ENCODE results near the gene USF3.

Gene USF3

GRCh38 chr3:113623324-113623723 lies 73.1 kb downstream of the USF3 start:
- H3K9ac ChIP-seq, result no peak overlapping the region
- H3K27ac ChIP-seq, result no peak overlapping the region
- H3K27me3 ChIP-seq (ENCODE audit: control insufficient read depth, insufficient read depth, low read length), result no peaks in the 10 kb centered on the region
- TF ChIP-seq CTCF (IDR thresholded peaks at IDR 0.05), result no peak
- H3K36me3 ChIP-seq (ENCODE audit: control insufficient read depth, insufficient read depth, low read length), result no peaks in the 10 kb centered on the region
- H3K4me3 ChIP-seq (ENCODE audit: low read depth, low read length), result no peak overlapping the region
- no peak overlapping the region for H2AFZ ChIP-seq
- no peaks in the 10 kb centered on the region for H3K4me1 ChIP-seq
- H3K4me2 ChIP-seq (ENCODE audit: low read length), result no peak overlapping the region
- H3K79me2 ChIP-seq, result no peaks in the 10 kb centered on the region
- no peaks in the 10 kb centered on the region for H3K9me3 ChIP-seq (ENCODE audit: control insufficient read depth, low read length)

GRCh38 chr3:113620091-113620490 lies 76.4 kb downstream of the USF3 start:
- Histone ChIP-seq H3K79me2 (no peaks in the 10 kb centered on the region), H3K36me3 (ENCODE audit: control insufficient read depth, insufficient read depth, low read length) (no peaks in the 10 kb centered on the region)

DNA sequence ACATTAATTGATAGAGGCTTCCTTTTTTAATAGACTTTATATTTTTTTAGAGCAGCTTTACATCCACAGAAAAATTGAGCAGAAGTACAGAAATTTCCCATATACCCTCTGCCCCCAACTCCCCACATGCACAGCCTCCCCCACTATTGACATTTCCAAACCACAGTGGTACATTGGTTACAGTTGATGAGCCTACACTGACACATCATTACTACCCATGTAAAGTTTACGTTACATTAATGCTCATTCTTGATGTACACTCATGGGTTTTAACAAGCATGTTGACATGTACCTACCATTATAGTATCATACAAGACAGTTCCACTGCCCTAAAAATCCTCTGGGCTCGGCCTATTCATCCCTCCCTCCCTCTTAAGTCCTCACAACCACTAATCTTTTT lies 78.7 kb downstream of the USF3 start:
- H3K27me3 ChIP-seq (ENCODE audit: control insufficient read depth, insufficient read depth, low read length), result no peaks in the 10 kb centered on the region
- no peak overlapping the region for H3K9ac ChIP-seq
- H3K4me1 ChIP-seq, result no peaks in the 10 kb centered on the region

More at GRCh38 chr3:113620091-113620490, 76.4 kb downstream of the USF3 start:
- TF ChIP-seq CTCF (IDR thresholded peaks at IDR 0.05), result no peak
- H3K9ac ChIP-seq, result no peak overlapping the region
- H2AFZ ChIP-seq, result no peak overlapping the region
- H3K27me3 ChIP-seq (ENCODE audit: control insufficient read depth, insufficient read depth, low read length), result no peaks in the 10 kb centered on the region
- no peaks in the 10 kb centered on the region for H3K4me1 ChIP-seq
- H3K9me3 ChIP-seq (ENCODE audit: control insufficient read depth, low read length), result no peaks in the 10 kb centered on the region
- no peak overlapping the region for H3K4me2 ChIP-seq (ENCODE audit: low read length)
- H3K27ac ChIP-seq, result no peak overlapping the region
- H3K4me3 ChIP-seq (ENCODE audit: low read depth, low read length), result no peak overlapping the region

DNA sequence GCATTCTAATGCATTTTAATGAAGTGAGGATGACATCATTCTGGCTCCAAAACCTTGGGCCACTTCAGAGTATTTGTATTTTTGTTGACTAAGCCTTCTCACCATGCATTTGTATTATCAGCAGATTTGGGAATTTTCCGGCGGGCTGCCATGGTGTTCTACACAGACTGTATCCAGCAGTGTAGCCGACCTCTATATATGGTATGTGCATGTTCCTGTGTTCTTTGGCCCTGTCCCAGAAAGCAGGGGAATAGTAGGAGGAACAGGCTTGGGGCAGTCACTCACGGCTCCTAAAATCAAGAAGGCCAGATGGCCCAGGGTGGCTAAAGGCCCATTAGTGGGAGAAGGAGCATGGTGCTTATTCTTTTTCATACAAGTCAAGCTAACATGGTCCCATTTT lies 80.5 kb downstream of the USF3 start:
- no peak for TF ChIP-seq CTCF (IDR thresholded peaks at IDR 0.05)
- no peak overlapping the region for H3K4me3 ChIP-seq (ENCODE audit: low read depth, low read length)
- H3K36me3 ChIP-seq (ENCODE audit: control insufficient read depth, insufficient read depth, low read length), result no peaks in the 10 kb centered on the region
- no peaks in the 10 kb centered on the region for H3K79me2 ChIP-seq
- H3K9me3 ChIP-seq (ENCODE audit: control insufficient read depth, low read length), result no peaks in the 10 kb centered on the region
- H3K4me2 ChIP-seq (ENCODE audit: low read length), result no peak overlapping the region
- H3K27ac ChIP-seq, result no peak overlapping the region
- no peaks in the 10 kb centered on the region for H3K4me1 ChIP-seq
- no peak overlapping the region for H3K9ac ChIP-seq
- H2AFZ ChIP-seq, result no peak overlapping the region
- H3K27me3 ChIP-seq (ENCODE audit: control insufficient read depth, insufficient read depth, low read length), result no peaks in the 10 kb centered on the region

More for the DNA sequence above, 78.7 kb downstream of the USF3 start:
- TF ChIP-seq CTCF (IDR thresholded peaks at IDR 0.05), result no peak
- Histone ChIP-seq H3K36me3 (ENCODE audit: control insufficient read depth, insufficient read depth, low read length) (no peaks in the 10 kb centered on the region), H2AFZ (no peak overlapping the region), H3K4me2 (ENCODE audit: low read length) (no peak overlapping the region), H3K9me3 (ENCODE audit: control insufficient read depth, low read length) (no peaks in the 10 kb centered on the region), H3K27ac (no peak overlapping the region), H3K4me3 (ENCODE audit: low read depth, low read length) (no peak overlapping the region), H3K79me2 (no peaks in the 10 kb centered on the region)

DNA sequence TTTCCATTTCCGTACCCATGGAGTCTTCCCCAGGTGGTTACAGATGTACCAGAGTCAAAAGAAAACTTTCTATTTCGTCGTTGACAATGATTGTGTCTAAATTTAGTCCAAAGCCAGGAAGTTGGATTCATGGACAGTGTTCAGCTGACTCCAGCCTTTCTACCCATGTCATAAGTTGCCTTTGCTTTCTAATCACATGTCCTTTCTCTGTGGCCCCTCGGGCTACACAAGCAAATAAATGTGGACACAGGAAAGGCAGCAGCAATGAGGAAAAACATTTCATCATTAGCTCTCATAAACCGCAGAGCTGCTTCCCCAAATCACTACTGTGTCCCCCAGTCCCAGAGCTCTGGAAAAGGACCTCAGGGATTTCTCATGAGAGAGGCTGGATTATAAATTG lies 82.0 kb downstream of the USF3 start:
- H3K27ac ChIP-seq, result peak overlapping the region; percentile 9
- no peaks in the 10 kb centered on the region for H3K79me2 ChIP-seq
- no peaks in the 10 kb centered on the region for H3K36me3 ChIP-seq (ENCODE audit: control insufficient read depth, insufficient read depth, low read length)
- H3K27me3 ChIP-seq (ENCODE audit: control insufficient read depth, insufficient read depth, low read length), result no peaks in the 10 kb centered on the region
- no peak overlapping the region for H3K4me2 ChIP-seq (ENCODE audit: low read length)
- H3K4me1 ChIP-seq, result no peaks in the 10 kb centered on the region
- H3K9me3 ChIP-seq (ENCODE audit: control insufficient read depth, low read length), result no peaks in the 10 kb centered on the region
- H2AFZ ChIP-seq, result peak overlapping the region; percentile 51
- H3K9ac ChIP-seq, result no peak overlapping the region
- no peak for TF ChIP-seq CTCF (IDR thresholded peaks at IDR 0.05)
- H3K4me3 ChIP-seq (ENCODE audit: low read depth, low read length), result no peak overlapping the region
